DND-41 (cell line): ENCODE measurements around the gene FCRLA.
"Not testable (repeated sequence)": the region's sequence is repeated elsewhere in the genome, so short reads cannot be mapped to it uniquely, and the experiment has no call there.

Experiments
- ATAC-seq: fragments of 200-7000 bp; cut with Tn5 transposase; 3 replicates; pipeline ENCODE4 v1.9.1; 2021; ENCODE audit warnings: low read depth; ENCODE audit not compliant: insufficient read depth
- DNase-seq: peaks from one replicate; pipeline ENCODE4 v3.0.0-alpha.2; 2020
- H2AFZ ChIP-seq: 2 replicates; pipeline ENCODE4 v1.6.0; 2012; ENCODE audit warnings: low read depth, low read length
- H3K27ac ChIP-seq: 2 replicates; pipeline ENCODE4 v1.5.1; 2012; ENCODE audit warnings: low read length, inconsistent platforms
- H3K27me3 ChIP-seq: fragments of 200-600 bp; sonication (generic); 2 replicates; pipeline ENCODE4 v1.6.0; 2012; ENCODE audit warnings: low read length, mild to moderate bottlenecking, inconsistent platforms; ENCODE audit not compliant: insufficient read depth, poor library complexity
- H3K36me3 ChIP-seq: 2 replicates; pipeline ENCODE4 v1.5.1; 2012; ENCODE audit warnings: low read length, inconsistent platforms; ENCODE audit not compliant: insufficient read depth
- H3K4me1 ChIP-seq: 2 replicates; pipeline ENCODE4 v1.5.1; 2012; ENCODE audit warnings: mild to moderate bottlenecking, low read length; ENCODE audit not compliant: insufficient read depth
- H3K4me2 ChIP-seq: 2 replicates; pipeline ENCODE4 v1.6.0; 2012; ENCODE audit warnings: mild to moderate bottlenecking, moderate library complexity, low read length, inconsistent platforms; ENCODE audit not compliant: insufficient read depth
- H3K4me3 ChIP-seq, 2 experiments: fragments of 200-600 bp in 1 of 2; shearing (Covaris generic) in 1 of 2; 2 replicates each; pipeline ENCODE4 v1.5.1; 2012 to 2016; ENCODE audit warnings: inconsistent platforms in 2 of 2, low read length in 2 of 2, mild to moderate bottlenecking in 2 of 2, low read depth in 1 of 2, moderate library complexity in 1 of 2
- H3K79me2 ChIP-seq: 2 replicates; pipeline ENCODE4 v1.6.0; 2012; ENCODE audit warnings: low read length, inconsistent platforms; ENCODE audit not compliant: insufficient read depth
- H3K9ac ChIP-seq: 2 replicates; pipeline ENCODE4 v1.6.0; 2012; ENCODE audit warnings: low read depth, mild to moderate bottlenecking, inconsistent platforms, low read length, moderate library complexity
- H3K9me3 ChIP-seq: 2 replicates; pipeline ENCODE4 v1.5.1; 2012; ENCODE audit warnings: low read length, moderate library complexity, mild to moderate bottlenecking, inconsistent platforms; ENCODE audit not compliant: insufficient read depth, severe bottlenecking
- H4K20me1 ChIP-seq: 2 replicates; pipeline ENCODE4 v1.6.0; 2012; ENCODE audit warnings: low read length; ENCODE audit not compliant: insufficient read depth
- CTCF ChIP-seq: IDR thresholded peaks from 2 replicates; pipeline ENCODE4 v1.5.1; 2012; ENCODE audit warnings: borderline replicate concordance, low read length, moderate library complexity, mild to moderate bottlenecking; ENCODE audit not compliant: poor library complexity, severe bottlenecking; ENCODE audit errors: extremely low read depth
- EZH2 ChIP-seq: IDR thresholded peaks from 3 replicates; pipeline ENCODE4 v1.6.1; 2012; ENCODE audit warnings: borderline replicate concordance, low read depth, mild to moderate bottlenecking, moderate library complexity, low read length, inconsistent platforms; ENCODE audit not compliant: severe bottlenecking

Gene FCRLA

GRCh38 chr1:161671045-161672020 lies 35.7 kb upstream of the FCRLA start:
- H3K4me2 ChIP-seq, H3K9ac ChIP-seq, H3K4me1 ChIP-seq, H4K20me1 ChIP-seq, H3K27ac ChIP-seq, H3K27me3 ChIP-seq, H3K79me2 ChIP-seq, H2AFZ ChIP-seq, H3K4me3 ChIP-seq, ATAC-seq, DNase-seq, H3K36me3 ChIP-seq, H3K9me3 ChIP-seq: not testable (repeated sequence)

GRCh38 chr1:161673437-161673836 lies 33.6 kb upstream of the FCRLA start:
- DNase-seq, H4K20me1 ChIP-seq, ATAC-seq, H3K4me3 ChIP-seq, H3K27me3 ChIP-seq, H3K9me3 ChIP-seq, H3K27ac ChIP-seq, H3K4me1 ChIP-seq, H3K9ac ChIP-seq, H3K36me3 ChIP-seq, H2AFZ ChIP-seq, H3K4me2 ChIP-seq, H3K79me2 ChIP-seq: not testable (repeated sequence)

- not testable (repeated sequence) for H3K79me2 ChIP-seq, H3K36me3 ChIP-seq, H3K9ac ChIP-seq, H3K4me3 ChIP-seq, DNase-seq, H3K4me1 ChIP-seq, H3K9me3 ChIP-seq, H3K4me2 ChIP-seq, ATAC-seq, H4K20me1 ChIP-seq, H2AFZ ChIP-seq, H3K27me3 ChIP-seq, H3K27ac ChIP-seq
These were observed 32.6 kb upstream of the FCRLA start for GRCh38 chr1:161674447-161674846.

GRCh38 chr1:161674908-161675307 lies 32.1 kb upstream of the FCRLA start:
- not testable (repeated sequence) for H3K27ac ChIP-seq, H3K9me3 ChIP-seq, H3K9ac ChIP-seq, H3K4me2 ChIP-seq, H3K4me3 ChIP-seq, H3K4me1 ChIP-seq, H3K36me3 ChIP-seq, H2AFZ ChIP-seq, H3K27me3 ChIP-seq, H3K79me2 ChIP-seq, DNase-seq, ATAC-seq, H4K20me1 ChIP-seq

GRCh38 chr1:161676441-161676840 lies 30.6 kb upstream of the FCRLA start:
- no peaks in the 10 kb centered on the region for H3K4me1 ChIP-seq
- TF ChIP-seq CTCF (no peak), EZH2 (no peak)
- no peak for DNase-seq
- no peak overlapping the region for H3K4me2 ChIP-seq
- no peaks in the 10 kb centered on the region for H3K9me3 ChIP-seq
- no peak overlapping the region for H3K4me3 ChIP-seq
- no peak overlapping the region for H3K9ac ChIP-seq
- no peak for ATAC-seq
- no peaks in the 10 kb centered on the region for H3K36me3 ChIP-seq
- H4K20me1 ChIP-seq, result no peaks in the 10 kb centered on the region
- no peak overlapping the region for H2AFZ ChIP-seq
- H3K79me2 ChIP-seq, result no peaks in the 10 kb centered on the region
- H3K27ac ChIP-seq, result no peak overlapping the region
- peaks cover 6% of the 10 kb centered on the region for H3K27me3 ChIP-seq
